Fibroblast of lung (primary cell): Measurements from ENCODE around the gene GPR37L1.

Source experiments
- CTCF ChIP-seq, 2 donors: IDR thresholded peaks in 1 of 2; conservative IDR thresholded peaks in 1 of 2; 1 replicate in 1 of 2; 2 replicates in 1 of 2; pipeline ENCODE4 v1.5.1; 2011 to 2012; ENCODE audit warnings: low read length in 2 of 2, control low read depth in 1 of 2, inconsistent platforms in 1 of 2, low read depth in 1 of 2, mild to moderate bottlenecking in 1 of 2
- EZH2 ChIP-seq: IDR thresholded peaks from 2 replicates; pipeline ENCODE4 v1.5.1; 2012; ENCODE audit warnings: low read length, control low read depth, mild to moderate bottlenecking; ENCODE audit errors: missing control alignments

- TF ChIP-seq CTCF (conservative IDR thresholded peaks at IDR 0.05 in 1 of 2, IDR thresholded peaks at IDR 0.05 in 1 of 2; ENCODE audit: low read depth in 1 of 2, low read length in 2 of 2) (no peak), EZH2 (no peak)
These were observed 37.7 kb downstream of the GPR37L1 start, which contains the start of gene PTPN7 for GRCh38 chr1:202160377-202160940.
